Measurements from ENCODE around the gene CLPSL2.

The CLPSL2 gene

DNA sequence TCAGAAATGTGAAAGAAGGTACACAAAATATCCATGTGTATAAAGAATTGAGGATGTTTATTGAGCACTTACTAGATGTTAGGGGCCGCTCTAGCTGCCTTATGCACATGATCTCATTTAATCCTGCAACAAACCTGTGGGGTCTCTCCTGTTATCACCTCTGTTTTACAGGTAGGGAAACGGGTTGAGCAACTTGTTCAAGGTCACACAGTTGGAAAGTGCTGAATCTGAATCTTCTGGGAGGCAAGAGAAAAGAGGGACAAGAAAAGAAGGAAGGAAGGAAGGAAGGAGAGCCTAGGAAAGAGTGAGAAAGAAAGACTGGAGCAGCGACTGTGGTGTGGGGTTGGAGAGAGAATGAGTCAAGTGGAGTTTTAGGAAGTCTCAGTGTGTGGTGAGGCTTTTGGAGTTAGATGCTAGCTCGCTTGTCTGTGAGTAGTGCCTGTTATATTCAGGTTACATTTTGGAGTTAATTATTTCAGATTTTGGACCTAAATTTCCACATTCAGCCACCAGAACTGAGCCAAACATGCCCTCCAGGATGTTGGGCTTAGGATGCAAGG is 12.1 kb downstream of the CLPSL2 start:
- no peak for DNase-seq

DNA sequence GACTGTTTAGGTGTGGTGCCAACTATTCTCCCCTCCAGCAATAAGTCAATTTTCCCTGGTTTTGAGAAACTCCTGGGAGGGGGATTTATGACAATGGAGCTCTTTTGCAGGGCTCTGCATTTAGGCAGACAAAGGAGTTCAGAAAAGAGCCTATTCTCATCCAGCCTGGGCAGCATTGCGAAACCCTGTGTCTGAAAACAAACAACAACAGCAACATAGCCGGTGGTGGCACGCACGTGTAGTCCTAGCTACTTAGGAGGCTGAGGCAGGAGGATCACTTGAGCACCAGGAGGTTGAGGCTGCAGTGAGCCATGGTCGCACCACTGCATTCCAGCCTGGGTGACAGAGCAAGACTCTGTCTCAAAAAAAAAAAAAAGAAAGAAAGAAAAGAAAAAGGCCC is 14.3 kb downstream of the CLPSL2 start:
- no peak for DNase-seq

DNA sequence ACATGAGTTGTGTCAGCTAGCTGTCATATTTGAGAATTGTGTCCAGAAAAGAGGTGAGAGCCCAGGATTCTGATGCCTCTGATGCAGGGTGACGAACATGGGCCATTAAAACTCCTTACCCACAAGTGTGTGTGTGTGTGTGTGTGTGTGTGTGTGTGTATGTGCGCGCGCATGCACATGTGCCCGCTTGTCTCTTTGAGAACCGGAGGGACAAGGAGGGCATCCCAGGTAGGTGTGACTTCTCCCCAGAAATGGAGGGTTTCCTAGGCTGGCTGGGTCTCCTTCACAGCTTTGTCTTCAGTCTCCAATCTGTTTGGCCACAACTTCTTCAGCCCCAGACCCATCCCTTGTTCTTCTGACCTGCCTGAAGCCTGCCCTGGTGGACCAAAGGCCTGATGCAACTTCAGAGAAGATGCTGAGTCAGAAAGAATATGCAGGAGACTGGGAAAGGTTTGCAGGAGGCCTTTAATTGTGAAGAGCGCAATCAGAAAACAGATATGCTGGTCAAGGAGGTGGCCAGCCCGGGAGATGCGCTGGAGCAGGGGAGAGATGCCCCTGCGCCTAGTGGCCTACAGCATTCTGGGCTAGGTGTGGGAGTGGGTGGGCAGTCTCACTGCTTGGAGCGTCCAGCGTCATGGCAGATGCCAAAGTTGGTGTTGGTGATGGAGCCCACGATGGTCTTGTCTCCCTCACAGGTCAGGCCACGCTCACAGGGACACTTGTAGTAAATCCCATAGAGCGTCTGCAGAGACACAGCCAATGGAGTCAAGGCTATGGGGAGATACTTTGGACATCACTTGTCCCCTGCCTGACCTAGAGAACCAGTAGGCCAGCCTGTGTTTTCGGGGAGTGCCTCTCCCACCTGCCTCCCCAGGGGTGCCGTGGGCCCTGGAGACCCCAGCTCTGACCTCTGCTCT is 18.4 kb downstream of the CLPSL2 start:
- no peak for DNase-seq

DNA sequence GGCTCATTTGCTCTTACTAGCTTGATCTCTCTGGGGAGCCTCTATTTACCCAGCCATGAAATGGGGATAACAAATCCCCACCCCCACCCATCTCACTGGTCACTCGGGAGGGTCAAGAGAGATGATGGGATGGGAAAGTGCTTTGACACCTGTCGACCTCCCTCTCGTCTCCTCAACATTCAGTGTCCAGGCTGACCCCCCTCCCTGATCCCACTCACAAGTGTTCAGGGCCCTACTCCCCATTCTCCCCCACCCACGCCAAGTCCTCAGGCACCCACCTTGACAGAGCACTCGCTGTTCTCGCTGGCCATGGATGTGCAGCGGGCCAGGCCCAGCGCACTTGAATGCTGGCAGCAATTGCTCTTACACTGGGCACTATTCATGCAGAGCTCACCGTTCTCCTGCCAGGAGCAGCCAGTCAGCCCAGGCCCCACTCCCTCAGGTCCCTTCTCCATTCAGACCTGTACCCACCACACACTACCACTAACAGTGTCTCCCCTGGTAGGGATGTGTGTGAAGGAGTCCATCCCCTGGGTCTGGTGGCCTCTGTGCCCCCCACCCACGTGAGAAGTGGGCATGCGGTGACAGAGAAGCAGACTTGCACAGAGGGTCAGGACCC is 19.2 kb downstream of the CLPSL2 start:
- no peak for DNase-seq

DNA sequence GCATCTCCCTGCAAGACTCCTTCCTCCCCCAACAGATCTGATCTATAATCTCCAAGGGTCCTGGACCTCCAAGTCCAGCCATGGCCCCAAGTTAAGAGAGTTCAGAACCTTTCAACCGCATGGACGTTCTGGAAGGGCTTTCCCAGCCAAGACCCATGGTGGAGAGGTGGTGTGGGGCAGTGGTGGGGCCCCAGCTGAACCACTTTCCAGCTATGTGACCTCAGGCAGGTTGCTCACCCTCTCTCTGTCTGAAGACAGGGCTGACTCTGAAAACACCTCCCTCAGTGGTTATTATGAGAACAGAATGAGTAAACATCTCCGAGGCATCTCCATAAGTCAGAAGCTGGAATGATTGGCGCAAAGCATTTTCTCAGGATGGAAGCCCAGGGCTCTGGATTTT is 19.8 kb downstream of the CLPSL2 start:
- no peak for DNase-seq

DNA sequence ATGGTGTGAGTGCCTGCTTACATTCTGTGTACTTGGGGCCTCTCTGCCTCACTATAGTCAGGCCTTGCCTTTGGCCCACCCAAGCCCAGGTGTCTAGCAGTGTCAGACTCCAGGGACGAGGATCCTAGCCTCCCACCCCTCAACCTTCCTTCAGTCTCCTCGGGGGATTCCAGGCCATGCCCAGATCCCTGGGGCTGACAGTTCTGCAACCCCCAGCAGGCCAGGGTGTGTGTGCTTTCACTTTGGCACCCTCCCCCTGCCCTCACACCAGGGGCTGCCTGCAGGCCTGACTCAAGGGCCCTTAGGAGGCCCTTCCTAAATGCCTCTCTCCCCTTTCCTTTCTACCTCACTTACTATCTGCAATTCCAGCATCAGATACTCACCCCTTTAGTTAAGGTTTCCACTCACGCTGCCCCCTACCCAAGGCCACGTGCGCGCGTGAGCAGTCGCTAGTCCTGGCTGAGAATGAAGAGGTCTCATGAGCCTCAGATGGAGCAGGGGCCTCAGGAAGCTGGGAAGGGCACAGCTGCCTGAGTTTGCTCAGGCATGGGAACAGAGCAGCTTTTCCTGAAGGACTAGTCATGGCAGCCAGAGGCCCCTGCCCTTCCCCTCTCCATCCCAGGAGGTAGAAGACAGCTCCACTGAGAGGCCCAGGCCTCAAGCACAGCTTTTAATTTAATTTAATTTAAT is 21.6 kb downstream of the CLPSL2 start:
- DNase-seq: no peak

DNA sequence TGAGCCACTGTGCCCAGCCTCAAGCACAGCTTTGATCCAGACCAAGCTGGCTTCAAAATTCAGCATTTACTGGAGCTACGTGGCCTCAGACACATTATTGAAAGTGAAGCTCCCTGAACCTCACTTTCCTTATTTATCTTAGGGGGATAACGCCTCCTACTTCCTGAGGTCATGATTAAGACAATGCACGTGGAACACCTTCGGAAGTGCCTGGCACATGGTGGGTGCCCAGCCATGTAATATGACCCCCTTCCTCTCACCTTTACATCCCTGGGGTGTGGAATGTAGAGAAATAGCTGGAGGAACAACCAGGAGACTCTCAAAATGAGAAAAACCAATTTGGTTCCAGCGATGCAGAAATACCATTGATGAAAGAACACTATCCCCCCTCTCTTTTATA is 22.3 kb downstream of the CLPSL2 start:
- DNase-seq: no peak

DNA sequence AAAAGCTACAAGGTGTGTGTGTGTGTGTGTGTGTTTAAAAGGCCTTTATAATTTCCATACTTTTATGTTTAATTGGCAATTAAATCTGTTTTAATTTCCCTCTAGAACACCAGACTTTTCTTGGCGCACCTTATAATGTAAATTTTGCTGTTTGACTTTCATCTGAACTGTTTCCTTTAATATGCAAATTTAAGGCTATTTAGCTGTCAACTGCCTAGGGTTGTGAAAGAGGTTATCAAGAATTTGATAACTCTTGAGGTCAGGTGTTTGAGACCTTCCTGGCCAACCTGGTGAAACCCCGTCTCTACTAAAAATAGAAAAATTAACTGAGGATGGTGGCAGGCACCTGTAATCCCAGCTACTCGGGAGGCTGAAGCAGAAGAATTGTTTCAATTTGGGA is 24.8 kb downstream of the CLPSL2 start:
- DNase-seq: no peak

DNA sequence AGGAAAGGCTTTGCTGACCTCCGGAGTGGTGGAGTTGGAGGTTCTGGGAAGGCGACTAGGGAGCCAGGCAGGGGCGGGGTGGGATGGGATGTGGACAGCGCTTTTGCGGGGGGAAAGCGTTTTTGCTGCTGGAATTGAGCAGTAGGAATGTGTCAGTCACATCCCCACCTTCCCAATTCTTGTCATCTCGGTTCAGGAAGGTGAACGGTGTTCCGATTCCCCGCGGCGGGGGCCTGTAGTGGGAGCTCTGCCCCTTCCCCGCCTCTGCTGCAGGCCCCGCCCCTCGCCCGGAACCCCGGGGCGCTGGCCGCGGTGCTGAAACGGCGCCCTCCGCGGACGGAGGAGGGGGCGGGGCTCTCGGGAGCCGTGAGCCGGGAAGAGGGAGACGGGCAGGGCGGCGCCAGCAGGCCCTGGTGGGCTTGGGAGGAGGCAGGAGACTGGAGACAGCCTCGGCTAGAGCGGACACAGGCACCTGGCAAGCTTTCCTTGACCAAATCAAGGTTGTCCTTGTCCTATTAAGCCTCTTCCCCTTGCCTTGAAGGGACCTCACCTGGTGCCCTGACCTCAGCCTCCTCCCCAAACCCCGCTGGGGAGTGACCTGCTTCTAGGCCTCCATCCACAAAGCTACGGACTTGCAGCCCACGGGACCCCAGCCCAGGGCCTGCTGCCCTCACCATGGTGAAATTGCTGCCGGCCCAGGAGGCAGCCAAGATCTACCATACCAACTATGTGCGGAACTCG is 28.8 kb downstream of the CLPSL2 start, which contains the start of gene LHFPL5:
Gene LHFPL5, plus strand, starts transcription at position 357 of the 741 bp plus-strand sequence. Its CDS starts 319 bp downstream, at position 676.
- peak; percentile 56 for DNase-seq

DNA sequence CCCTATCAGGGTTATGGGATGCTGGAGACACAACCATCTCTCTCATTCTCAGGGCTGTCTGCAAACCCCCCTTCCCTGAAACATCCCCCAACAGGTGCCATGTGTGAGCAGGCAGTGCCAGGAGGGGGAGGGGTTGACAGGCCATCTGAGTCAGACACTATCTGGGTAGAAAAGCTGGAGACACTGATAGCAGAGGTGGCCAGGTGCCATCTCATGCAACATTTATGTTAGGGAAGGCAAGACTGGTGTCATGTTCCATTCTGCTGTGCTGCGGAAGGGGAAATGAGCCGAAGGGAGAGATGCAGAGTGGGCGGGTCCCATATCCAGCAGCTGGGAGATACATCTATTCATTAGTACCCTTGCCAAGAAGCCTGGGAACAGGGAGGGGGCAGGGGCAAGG is 32.3 kb downstream of the CLPSL2 start:
- no peak for DNase-seq

DNA sequence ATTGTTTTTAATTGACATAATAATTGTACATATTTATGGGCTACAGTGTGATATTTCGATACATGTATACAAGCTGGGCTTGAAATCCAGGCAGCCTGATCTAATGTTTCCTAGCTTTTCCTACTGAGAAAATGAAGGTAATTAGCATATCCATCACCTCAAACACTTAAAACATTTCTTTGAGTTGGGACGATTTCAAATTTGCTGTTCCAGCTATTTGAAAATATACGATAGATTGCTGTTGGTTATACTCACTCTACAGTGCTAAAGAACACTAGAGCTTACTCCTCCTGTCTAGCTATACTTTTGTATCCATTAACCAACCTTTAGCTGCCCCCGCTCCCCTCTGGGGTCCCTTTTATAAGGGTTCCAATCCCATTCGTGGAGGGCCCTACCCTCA is 33.4 kb downstream of the CLPSL2 start:
- DNase-seq: no peak

DNA sequence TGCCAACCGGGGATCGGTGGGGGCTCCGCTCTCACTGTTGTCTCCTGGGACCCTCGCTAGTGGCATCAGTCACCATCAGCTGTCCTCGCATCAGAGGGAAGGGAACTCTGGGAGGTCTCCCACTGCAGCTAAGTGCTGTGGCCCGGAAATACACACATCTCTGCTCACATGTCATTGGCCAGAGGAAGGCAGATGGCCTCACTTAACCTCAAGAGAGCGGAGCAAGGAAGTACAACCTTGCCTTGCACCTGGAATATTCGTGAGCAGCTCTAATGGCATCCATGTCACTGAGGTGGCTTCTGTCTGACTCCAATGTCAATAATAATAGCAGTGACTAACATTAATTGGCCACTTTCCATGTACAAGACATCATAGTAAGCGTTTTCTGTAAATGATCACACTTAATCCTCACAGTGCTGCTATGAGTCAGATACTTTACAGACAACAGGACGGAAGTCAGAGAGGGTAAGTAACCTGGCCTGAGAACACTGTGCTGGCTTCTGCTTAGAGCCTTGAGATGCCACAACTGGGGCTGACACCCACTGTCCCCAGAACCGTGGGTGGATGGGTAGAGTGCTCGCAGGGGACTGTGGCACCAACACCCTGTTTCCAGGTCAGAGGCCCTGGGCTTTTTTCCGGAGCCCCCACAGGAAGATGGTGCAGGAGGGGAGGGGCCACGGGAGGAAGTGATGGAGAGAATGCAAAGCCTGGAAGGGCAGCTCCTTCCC is 34.7 kb downstream of the CLPSL2 start:
- DNase-seq: no peak

DNA sequence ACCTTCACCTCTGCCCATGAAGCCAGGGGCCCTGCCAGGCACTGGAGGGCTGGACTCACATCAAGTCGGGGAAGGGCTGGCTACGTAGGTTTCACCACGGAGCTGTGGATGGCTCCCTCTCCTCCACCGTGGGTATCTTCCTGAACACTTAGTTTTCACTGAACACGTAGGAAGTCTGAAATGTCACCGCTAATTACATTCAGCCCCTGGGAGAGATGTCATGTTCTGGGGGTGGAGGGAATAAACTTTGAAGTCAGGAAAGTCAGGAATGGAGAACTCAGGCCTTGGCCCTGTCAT is 35.2 kb downstream of the CLPSL2 start:
- no peak for DNase-seq

DNA sequence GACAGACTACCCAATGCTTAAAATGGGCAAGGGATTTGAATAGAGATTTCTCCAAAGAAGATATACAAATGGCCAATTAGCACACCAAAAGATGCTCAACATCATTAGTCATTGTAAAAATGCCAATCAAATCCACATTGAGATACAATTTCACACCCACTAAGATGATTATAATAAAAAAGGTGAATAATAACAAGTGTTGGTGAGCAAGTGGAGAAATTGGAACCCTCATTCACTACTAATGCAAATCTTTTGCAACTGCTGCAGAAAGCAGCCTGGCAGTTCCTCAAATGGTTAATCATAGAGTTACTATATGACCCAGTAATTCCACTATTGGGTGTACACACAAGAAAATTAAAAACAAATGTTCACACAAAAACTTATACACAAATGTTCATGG is 41.1 kb downstream of the CLPSL2 start:
- DNase-seq: no peak

DNA sequence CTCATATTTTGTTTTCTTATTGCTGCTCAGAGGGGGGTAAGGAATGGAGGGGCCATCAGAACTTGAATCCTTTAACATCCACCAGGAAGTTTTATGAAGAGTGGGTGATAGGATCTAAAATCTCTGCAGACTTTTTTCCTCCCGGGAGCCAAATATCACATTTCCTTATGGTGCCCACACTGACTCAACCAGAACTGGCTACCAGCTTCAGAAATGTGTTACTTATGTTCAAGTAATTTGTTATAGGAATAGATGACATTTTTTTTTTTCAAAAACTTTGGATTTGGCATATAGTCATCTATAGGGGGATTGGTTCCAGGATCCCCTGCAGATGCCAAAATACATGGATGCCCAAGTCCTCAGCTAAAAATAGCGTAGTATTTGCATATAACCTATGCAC is 47.2 kb downstream of the CLPSL2 start:
- no peak for DNase-seq

DNA sequence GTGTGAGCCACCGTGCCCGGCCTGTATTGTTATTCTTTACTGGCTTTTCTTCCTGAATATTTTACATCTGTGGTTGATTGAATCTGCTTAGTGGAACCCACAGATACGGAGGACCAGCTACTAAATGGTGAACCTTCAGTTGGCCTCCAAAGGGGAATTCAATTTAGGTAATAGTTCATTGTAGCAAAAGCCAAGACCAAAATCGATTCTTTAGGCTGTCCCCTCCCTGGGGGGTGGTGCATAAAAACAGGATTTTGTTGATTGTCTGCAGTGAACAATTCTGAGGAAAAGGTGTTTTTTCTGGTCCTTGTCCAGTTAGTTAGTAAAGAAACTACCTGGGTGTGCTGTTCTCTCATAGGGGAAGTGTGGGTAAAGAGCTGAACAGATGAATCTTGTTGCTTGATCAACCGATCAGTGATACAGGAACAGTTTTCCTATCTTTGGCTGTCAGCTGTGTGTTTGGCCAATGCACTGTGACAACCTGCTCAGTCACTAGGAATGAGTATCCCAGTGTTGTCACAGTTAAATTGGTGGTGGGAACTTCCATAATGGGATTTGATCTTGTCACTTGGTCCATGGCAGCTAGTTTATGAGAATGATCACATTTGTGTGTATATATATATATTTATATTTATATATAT is 48.3 kb downstream of the CLPSL2 start:
- no peak for DNase-seq

Data from stimulated activated CD4-positive, alpha-beta T cell treated with anti-CD3 and anti-CD28 coated beads, Interleukin-4, amount 100 ng/mL, for 1 hour (primary cell).